ENCODE results near the gene CDC14A.
"Not testable (repeated sequence)": the region's sequence is repeated elsewhere in the genome, so short reads cannot be mapped to it uniquely, and the experiment has no call there.

Gene CDC14A

DNA sequence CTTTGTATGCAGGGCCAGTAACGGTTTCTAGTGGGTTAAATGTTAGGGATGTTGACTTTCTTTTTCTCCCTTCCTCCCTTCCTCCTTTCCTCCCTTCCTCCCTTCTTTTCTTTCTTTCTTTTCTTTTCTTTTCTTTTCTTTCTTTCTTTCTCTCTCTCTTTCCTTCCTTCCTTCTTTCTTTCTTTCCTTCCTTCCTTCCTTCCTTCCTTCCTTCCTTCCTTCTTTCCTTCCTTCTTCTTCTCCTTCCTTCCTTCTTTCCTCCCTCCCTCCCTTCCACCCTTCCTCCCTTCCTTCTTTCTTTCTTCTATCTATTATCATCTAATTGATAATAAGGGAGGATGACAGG, 26.0 kb upstream of the CDC14A start:
- H3K9me3 ChIP-seq (ENCODE audit: insufficient read depth, low read depth, low read length); H3K23ac ChIP-seq (ENCODE audit: low read length); H2AK5ac ChIP-seq (ENCODE audit: low read length); H4K12ac ChIP-seq (ENCODE audit: low read depth, low read length); H3K27ac ChIP-seq (ENCODE audit: low read depth, low read length); H3K4me2 ChIP-seq (ENCODE audit: low read length); H2AFZ ChIP-seq (ENCODE audit: insufficient read depth, low read length, poor library complexity); H3K27me3 ChIP-seq (ENCODE audit: insufficient read depth, low read length); H2BK12ac ChIP-seq (ENCODE audit: low read length); H4K91ac ChIP-seq (ENCODE audit: low read depth, low read length); H3K4me3 ChIP-seq (ENCODE audit: low read depth, low read length); H3K18ac ChIP-seq (ENCODE audit: low read length); H3K9ac ChIP-seq (ENCODE audit: low read length); H3K79me2 ChIP-seq (ENCODE audit: control insufficient read depth, insufficient read depth, low read length, poor library complexity); H3K14ac ChIP-seq (ENCODE audit: low read length); H3K36me3 ChIP-seq (ENCODE audit: control insufficient read depth in 1 of 2, insufficient read depth in 2 of 2, low read length in 2 of 2); H3K79me1 ChIP-seq (ENCODE audit: low read length); H2BK120ac ChIP-seq (ENCODE audit: insufficient read depth, low read length, poor library complexity); H3K4ac ChIP-seq (ENCODE audit: low read depth, low read length); DNase-seq; H3K4me1 ChIP-seq (ENCODE audit: control insufficient read depth in 1 of 2, insufficient read depth in 2 of 2, low read length in 2 of 2); H2BK5ac ChIP-seq (ENCODE audit: low read depth, low read length, poor library complexity); H4K8ac ChIP-seq (ENCODE audit: low read depth, low read length): not testable (repeated sequence)
- WGBS (ENCODE audit: extremely low coverage, insufficient coverage, insufficient read length), result no CpG with 5 or more reads among the region's 1 CpG

DNA sequence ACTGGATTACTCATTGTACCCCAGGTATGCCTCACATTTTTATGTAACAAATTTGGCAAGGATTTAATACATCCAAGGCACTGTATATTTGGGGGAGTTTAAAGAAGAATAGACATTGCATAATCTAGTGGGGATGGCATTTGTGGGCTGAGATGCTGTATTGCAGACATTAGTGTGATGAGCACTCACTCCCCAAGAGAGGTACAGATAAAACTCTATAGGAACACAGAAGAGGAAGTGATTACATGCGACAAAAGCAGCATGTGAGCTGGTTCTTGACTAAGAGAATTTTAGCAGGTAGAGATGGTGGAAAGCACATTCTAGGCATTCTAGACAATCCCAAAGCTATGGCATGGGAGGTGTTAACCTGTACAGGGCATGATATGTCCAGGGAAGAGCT, 24.2 kb upstream of the CDC14A start:
- Histone ChIP-seq H3K27ac (ENCODE audit: low read depth, low read length) (no peak overlapping the region), H3K36me3 (ENCODE audit: control insufficient read depth in 1 of 2, insufficient read depth in 2 of 2, low read length in 2 of 2) (no peaks in the 10 kb centered on the region), H3K14ac (ENCODE audit: low read length) (no peak overlapping the region), H2BK5ac (ENCODE audit: low read depth, low read length, poor library complexity) (no peak overlapping the region), H3K79me2 (ENCODE audit: control insufficient read depth, insufficient read depth, low read length, poor library complexity) (no peaks in the 10 kb centered on the region), H3K27me3 (ENCODE audit: insufficient read depth, low read length) (no peaks in the 10 kb centered on the region), H3K4me1 (ENCODE audit: control insufficient read depth in 1 of 2, insufficient read depth in 2 of 2, low read length in 2 of 2) (no peaks in the 10 kb centered on the region), H3K4me2 (ENCODE audit: low read length) (no peak overlapping the region), H3K79me1 (ENCODE audit: low read length) (no peaks in the 10 kb centered on the region), H4K12ac (ENCODE audit: low read depth, low read length) (no peak overlapping the region), H3K18ac (ENCODE audit: low read length) (no peak overlapping the region), H2AK5ac (ENCODE audit: low read length) (no peak overlapping the region), H2BK12ac (ENCODE audit: low read length) (no peak overlapping the region), H2AFZ (ENCODE audit: insufficient read depth, low read length, poor library complexity) (no peak overlapping the region), H4K91ac (ENCODE audit: low read depth, low read length) (no peak overlapping the region), H4K8ac (ENCODE audit: low read depth, low read length) (no peak overlapping the region), H3K9ac (ENCODE audit: low read length) (no peak overlapping the region), H2BK120ac (ENCODE audit: insufficient read depth, low read length, poor library complexity) (no peak overlapping the region), H3K9me3 (ENCODE audit: insufficient read depth, low read depth, low read length) (no peaks in the 10 kb centered on the region), H3K23ac (ENCODE audit: low read length) (no peak overlapping the region), H3K4me3 (ENCODE audit: low read depth, low read length) (no peak overlapping the region), H3K4ac (ENCODE audit: low read depth, low read length) (no peak overlapping the region)
- WGBS (ENCODE audit: extremely low coverage, insufficient coverage, insufficient read length), result no CpG with 5 or more reads among the region's 1 CpG
- DNase-seq, result no peak

DNA sequence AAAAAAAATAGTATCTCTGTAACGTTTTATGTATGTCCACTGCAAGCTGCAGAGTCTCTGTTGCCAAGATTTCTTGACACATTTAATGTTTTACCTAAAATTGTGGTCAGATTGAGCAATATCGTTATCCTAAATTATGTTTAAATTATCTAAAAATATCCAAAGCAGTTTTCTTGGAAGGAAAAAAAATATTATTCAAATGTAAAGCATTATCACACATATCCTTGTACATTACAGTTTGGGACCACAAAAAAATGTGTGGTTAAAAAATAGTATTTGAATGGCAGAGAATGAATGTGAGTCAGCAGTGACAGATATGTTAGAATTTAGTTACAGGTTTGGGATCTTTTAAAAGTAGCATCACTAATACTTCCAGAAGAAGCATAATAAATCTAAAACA, 21.2 kb upstream of the CDC14A start:
- not testable (repeated sequence) for H3K79me1 ChIP-seq (ENCODE audit: low read length); H3K9ac ChIP-seq (ENCODE audit: low read length); H3K27me3 ChIP-seq (ENCODE audit: insufficient read depth, low read length); H3K4me1 ChIP-seq (ENCODE audit: control insufficient read depth in 1 of 2, insufficient read depth in 2 of 2, low read length in 2 of 2); H2AK5ac ChIP-seq (ENCODE audit: low read length); H3K14ac ChIP-seq (ENCODE audit: low read length); H3K4ac ChIP-seq (ENCODE audit: low read depth, low read length); DNase-seq; H3K36me3 ChIP-seq (ENCODE audit: control insufficient read depth in 1 of 2, insufficient read depth in 2 of 2, low read length in 2 of 2); H4K91ac ChIP-seq (ENCODE audit: low read depth, low read length); H3K27ac ChIP-seq (ENCODE audit: low read depth, low read length); H2BK12ac ChIP-seq (ENCODE audit: low read length); H3K79me2 ChIP-seq (ENCODE audit: control insufficient read depth, insufficient read depth, low read length, poor library complexity); H2BK5ac ChIP-seq (ENCODE audit: low read depth, low read length, poor library complexity); H2AFZ ChIP-seq (ENCODE audit: insufficient read depth, low read length, poor library complexity); H2BK120ac ChIP-seq (ENCODE audit: insufficient read depth, low read length, poor library complexity); H4K8ac ChIP-seq (ENCODE audit: low read depth, low read length); H3K18ac ChIP-seq (ENCODE audit: low read length); H3K9me3 ChIP-seq (ENCODE audit: insufficient read depth, low read depth, low read length); H3K23ac ChIP-seq (ENCODE audit: low read length); H3K4me2 ChIP-seq (ENCODE audit: low read length); H4K12ac ChIP-seq (ENCODE audit: low read depth, low read length); H3K4me3 ChIP-seq (ENCODE audit: low read depth, low read length)
- WGBS (ENCODE audit: extremely low coverage, insufficient coverage, insufficient read length), result no CpG with 5 or more reads among the region's 2 CpGs

DNA sequence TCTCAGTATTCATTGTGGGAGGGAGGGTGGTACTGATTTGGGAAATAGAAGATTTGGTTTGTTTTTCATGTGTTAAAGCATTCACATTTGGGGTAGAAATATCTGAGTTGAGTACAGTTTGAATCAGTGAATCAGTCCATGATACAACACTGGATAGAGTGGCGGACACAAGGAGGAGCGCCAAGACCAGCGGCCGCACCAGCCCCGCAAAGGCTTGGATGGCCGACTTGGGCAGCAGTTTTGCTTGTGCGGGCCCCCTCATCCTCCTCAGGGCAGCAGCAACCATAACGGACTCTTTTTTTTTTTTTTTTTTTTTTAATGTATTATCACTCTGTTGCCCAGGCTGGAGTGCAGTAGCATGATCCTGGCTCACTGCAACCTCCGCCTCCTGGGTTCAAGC, 20.0 kb upstream of the CDC14A start:
- DNase-seq, result no peak
- no peak overlapping the region for H2BK120ac ChIP-seq (ENCODE audit: insufficient read depth, low read length, poor library complexity)
- no CpG with 5 or more reads among the region's 9 CpGs for WGBS (ENCODE audit: extremely low coverage, insufficient coverage, insufficient read length)
- no peak overlapping the region for H3K14ac ChIP-seq (ENCODE audit: low read length)
- no peaks in the 10 kb centered on the region for H3K27me3 ChIP-seq (ENCODE audit: insufficient read depth, low read length)
- H3K23ac ChIP-seq (ENCODE audit: low read length), result no peak overlapping the region
- no peak overlapping the region for H4K91ac ChIP-seq (ENCODE audit: low read depth, low read length)
- no peaks in the 10 kb centered on the region for H3K79me2 ChIP-seq (ENCODE audit: control insufficient read depth, insufficient read depth, low read length, poor library complexity)
- H2AFZ ChIP-seq (ENCODE audit: insufficient read depth, low read length, poor library complexity), result no peak overlapping the region
- H4K8ac ChIP-seq (ENCODE audit: low read depth, low read length), result no peak overlapping the region
- no peaks in the 10 kb centered on the region for H3K9me3 ChIP-seq (ENCODE audit: insufficient read depth, low read depth, low read length)
- H3K4me3 ChIP-seq (ENCODE audit: low read depth, low read length), result no peak overlapping the region
- H3K79me1 ChIP-seq (ENCODE audit: low read length), result no peaks in the 10 kb centered on the region
- H3K4me1 ChIP-seq (ENCODE audit: control insufficient read depth in 1 of 2, insufficient read depth in 2 of 2, low read length in 2 of 2), result no peaks in the 10 kb centered on the region
- H3K36me3 ChIP-seq (ENCODE audit: control insufficient read depth in 1 of 2, insufficient read depth in 2 of 2, low read length in 2 of 2), result no peaks in the 10 kb centered on the region
- no peak overlapping the region for H3K18ac ChIP-seq (ENCODE audit: low read length)
- no peak overlapping the region for H2BK5ac ChIP-seq (ENCODE audit: low read depth, low read length, poor library complexity)
- H3K4ac ChIP-seq (ENCODE audit: low read depth, low read length), result no peak overlapping the region
- H3K4me2 ChIP-seq (ENCODE audit: low read length), result no peak overlapping the region
- H3K9ac ChIP-seq (ENCODE audit: low read length), result no peak overlapping the region
- H3K27ac ChIP-seq (ENCODE audit: low read depth, low read length), result no peak overlapping the region
- H2BK12ac ChIP-seq (ENCODE audit: low read length), result no peak overlapping the region
- no peak overlapping the region for H2AK5ac ChIP-seq (ENCODE audit: low read length)
- H4K12ac ChIP-seq (ENCODE audit: low read depth, low read length), result no peak overlapping the region

DNA sequence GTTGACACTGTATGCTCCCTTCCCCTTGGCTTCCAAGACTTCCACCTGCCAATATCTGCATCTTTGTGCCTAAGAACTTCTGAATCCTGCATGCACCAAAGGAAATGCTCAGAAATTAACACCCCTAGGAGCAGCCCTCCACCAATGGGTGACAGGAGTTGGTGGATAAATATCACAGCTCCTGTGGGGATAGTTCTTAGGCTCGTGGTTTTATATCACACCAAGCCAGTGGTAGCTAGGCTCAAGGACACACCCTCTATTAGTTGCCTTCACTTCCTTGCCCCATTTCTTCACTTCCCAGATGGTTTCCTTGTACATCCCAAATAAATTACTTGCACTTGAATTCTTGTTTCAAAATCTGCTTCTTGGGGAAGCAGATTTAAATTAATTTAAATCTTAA, 16.9 kb upstream of the CDC14A start:
- no CpG with 5 or more reads among the region's 1 CpG for WGBS (ENCODE audit: extremely low coverage, insufficient coverage, insufficient read length)
- no peak overlapping the region for H3K23ac ChIP-seq (ENCODE audit: low read length)

More for the DNA sequence above, 16.9 kb upstream of the CDC14A start:
- Histone ChIP-seq H2BK12ac (ENCODE audit: low read length) (no peak overlapping the region), H2AK5ac (ENCODE audit: low read length) (no peak overlapping the region), H3K9ac (ENCODE audit: low read length) (no peak overlapping the region), H4K8ac (ENCODE audit: low read depth, low read length) (no peak overlapping the region), H3K79me2 (ENCODE audit: control insufficient read depth, insufficient read depth, low read length, poor library complexity) (no peaks in the 10 kb centered on the region), H2BK5ac (ENCODE audit: low read depth, low read length, poor library complexity) (no peak overlapping the region), H3K4me3 (ENCODE audit: low read depth, low read length) (no peak overlapping the region), H3K4me1 (ENCODE audit: control insufficient read depth in 1 of 2, insufficient read depth in 2 of 2, low read length in 2 of 2) (no peaks in the 10 kb centered on the region), H3K4ac (ENCODE audit: low read depth, low read length) (no peak overlapping the region), H4K91ac (ENCODE audit: low read depth, low read length) (no peak overlapping the region), H3K36me3 (ENCODE audit: control insufficient read depth in 1 of 2, insufficient read depth in 2 of 2, low read length in 2 of 2) (no peaks in the 10 kb centered on the region), H3K9me3 (ENCODE audit: insufficient read depth, low read depth, low read length) (no peaks in the 10 kb centered on the region), H2AFZ (ENCODE audit: insufficient read depth, low read length, poor library complexity) (no peak overlapping the region), H3K27me3 (ENCODE audit: insufficient read depth, low read length) (no peaks in the 10 kb centered on the region), H3K4me2 (ENCODE audit: low read length) (no peak overlapping the region), H3K79me1 (ENCODE audit: low read length) (no peaks in the 10 kb centered on the region), H4K12ac (ENCODE audit: low read depth, low read length) (no peak overlapping the region), H3K18ac (ENCODE audit: low read length) (no peak overlapping the region), H3K14ac (ENCODE audit: low read length) (no peak overlapping the region), H2BK120ac (ENCODE audit: insufficient read depth, low read length, poor library complexity) (no peak overlapping the region), H3K27ac (ENCODE audit: low read depth, low read length) (no peak overlapping the region)
- DNase-seq, result no peak
